ENCODE measurements around the gene PLEKHG7. TPM values are rescaled to one million over a fixed set of nuclear protein-coding genes. Genes with fewer than 3 reads are reported as not detected.

PLEKHG7 gene
- polyA plus RNA-seq, 4 donors, result 0.19 to 0.72 (median 0.22) TPM; not detected in 1

DNA sequence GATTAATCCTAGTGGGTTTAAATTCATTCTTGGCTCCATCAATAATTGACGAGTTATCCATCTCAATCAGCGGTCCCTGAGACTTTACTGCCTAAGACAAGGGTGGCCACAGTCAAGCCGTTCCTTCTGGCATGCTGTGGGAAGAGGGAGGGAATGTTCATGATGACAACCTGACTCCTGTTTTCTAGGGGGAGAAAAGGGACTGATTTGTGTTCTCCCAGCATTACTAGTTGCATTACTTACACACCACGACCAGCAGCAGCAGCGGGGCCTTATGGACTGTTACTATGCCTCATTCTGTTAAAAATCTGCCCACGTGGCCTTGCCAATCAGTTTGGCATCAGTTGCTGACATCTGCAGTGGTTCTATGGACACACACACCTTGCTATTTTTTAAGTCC is 29.9 kb downstream of the PLEKHG7 start:
- WGBS, 3 donors, result 86 to 92% (median 88%) methylated on average over 6 of the region's 6 CpGs
- Histone ChIP-seq H3K36me3 (ENCODE audit: control insufficient read depth in 3 of 3, insufficient read depth in 2 of 3, low read depth in 1 of 3, low read length in 3 of 3) (no peaks in the 10 kb centered on the region), H3K27me3 (ENCODE audit: control insufficient read depth in 3 of 3, insufficient read depth in 3 of 3, low read length in 3 of 3) (no peaks in the 10 kb centered on the region), H3K9me3 (ENCODE audit: control insufficient read depth in 2 of 2, insufficient read depth in 1 of 2, low read depth in 1 of 2, low read length in 1 of 2) (no peaks in the 10 kb centered on the region), H3K4me3 (ENCODE audit: low read depth in 1 of 3, low read length in 3 of 3) (no peak overlapping the region), H3K27ac (ENCODE audit: low read depth in 1 of 3, low read length in 2 of 3) (no peak overlapping the region), H3K4me1 (ENCODE audit: control insufficient read depth in 3 of 3, insufficient read depth in 2 of 3, low read depth in 1 of 3, low read length in 2 of 3) (no peaks in the 10 kb centered on the region)
- DNase-seq (no peak), FAIRE-seq (no peak)

DNA sequence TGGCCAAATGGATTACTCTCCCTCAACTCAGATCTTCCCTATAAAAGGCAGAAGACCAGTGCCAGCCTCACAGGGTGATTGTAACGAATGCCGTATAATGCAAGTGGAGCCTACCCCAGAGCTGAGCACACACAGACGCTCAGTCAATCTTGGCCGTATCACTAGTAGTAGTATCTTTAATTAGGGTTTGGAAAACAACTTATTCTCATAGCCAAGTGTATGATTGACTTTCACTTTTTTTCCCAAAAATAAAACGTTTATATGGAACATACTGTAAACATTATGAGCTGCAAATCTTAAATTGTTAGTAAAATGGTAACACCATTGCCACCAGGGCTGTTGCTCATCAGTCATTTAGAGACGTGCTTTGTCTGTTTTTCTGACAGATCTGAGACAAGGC is 30.4 kb downstream of the PLEKHG7 start:
- H3K27me3 ChIP-seq (ENCODE audit: control insufficient read depth in 3 of 3, insufficient read depth in 3 of 3, low read length in 3 of 3), result no peaks in the 10 kb centered on the region
- no peaks in the 10 kb centered on the region for H3K4me1 ChIP-seq (ENCODE audit: control insufficient read depth in 3 of 3, insufficient read depth in 2 of 3, low read depth in 1 of 3, low read length in 2 of 3)
- H3K36me3 ChIP-seq (ENCODE audit: control insufficient read depth in 3 of 3, insufficient read depth in 2 of 3, low read depth in 1 of 3, low read length in 3 of 3), result no peaks in the 10 kb centered on the region
- FAIRE-seq, result no peak
- H3K27ac ChIP-seq (ENCODE audit: low read depth in 1 of 3, low read length in 2 of 3), result no peak overlapping the region
- no peak overlapping the region for H3K4me3 ChIP-seq (ENCODE audit: low read depth in 1 of 3, low read length in 3 of 3)
- no peak for DNase-seq
- WGBS, 3 donors, result 76 to 88% (median 83%) methylated on average over 6 of the region's 6 CpGs
- H3K9me3 ChIP-seq (ENCODE audit: control insufficient read depth in 2 of 2, insufficient read depth in 1 of 2, low read depth in 1 of 2, low read length in 1 of 2), result no peaks in the 10 kb centered on the region

- no peaks in the 10 kb centered on the region for H3K4me1 ChIP-seq (ENCODE audit: control insufficient read depth in 3 of 3, insufficient read depth in 2 of 3, low read depth in 1 of 3, low read length in 2 of 3)
- FAIRE-seq (no peak), DNase-seq (no peak)
- H3K4me3 ChIP-seq (ENCODE audit: low read depth in 1 of 3, low read length in 3 of 3), result no peak overlapping the region
- no peaks in the 10 kb centered on the region for H3K27me3 ChIP-seq (ENCODE audit: control insufficient read depth in 3 of 3, insufficient read depth in 3 of 3, low read length in 3 of 3)
- no peaks in the 10 kb centered on the region for H3K9me3 ChIP-seq (ENCODE audit: control insufficient read depth in 2 of 2, insufficient read depth in 1 of 2, low read depth in 1 of 2, low read length in 1 of 2)
- H3K36me3 ChIP-seq (ENCODE audit: control insufficient read depth in 3 of 3, insufficient read depth in 2 of 3, low read depth in 1 of 3, low read length in 3 of 3), result no peaks in the 10 kb centered on the region
- H3K27ac ChIP-seq (ENCODE audit: low read depth in 1 of 3, low read length in 2 of 3), result no peak overlapping the region
- 65 to 72% (median 70%) methylated on average over 3 of the region's 3 CpGs for WGBS, 3 donors
Observed at GRCh38 chr12:92733661-92734060, 30.9 kb downstream of the PLEKHG7 start.

DNA sequence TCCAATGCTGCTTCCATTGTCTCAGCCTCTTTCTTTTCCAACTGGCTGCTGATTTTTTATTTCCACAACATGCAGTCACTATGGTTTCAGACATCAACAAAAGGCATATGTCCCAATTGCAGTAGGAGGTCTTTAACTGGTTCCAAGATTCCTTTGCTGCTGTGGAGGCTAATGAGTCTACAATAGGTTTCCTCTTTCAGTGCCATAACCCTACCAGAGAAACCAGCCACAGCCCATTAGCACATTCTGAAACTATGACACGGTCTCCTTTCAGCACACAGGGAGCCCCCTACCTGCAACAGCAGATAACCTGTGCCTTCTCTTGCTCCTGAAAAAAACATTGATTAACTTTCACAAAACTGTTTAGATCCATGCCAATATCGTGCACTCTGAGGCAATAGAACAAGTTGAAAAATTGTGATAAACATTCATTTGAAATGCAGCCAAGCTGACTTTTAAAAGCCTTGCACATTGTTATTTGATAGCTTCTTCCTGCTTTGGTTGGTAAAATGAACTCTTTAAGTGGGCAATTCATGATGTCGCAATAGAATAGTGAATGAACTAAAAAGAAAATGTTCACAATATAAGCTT is 32.4 kb downstream of the PLEKHG7 start:
- no peak for FAIRE-seq
- H3K4me3 ChIP-seq (ENCODE audit: low read depth in 1 of 3, low read length in 3 of 3), result no peak overlapping the region
- no peaks in the 10 kb centered on the region for H3K36me3 ChIP-seq (ENCODE audit: control insufficient read depth in 3 of 3, insufficient read depth in 2 of 3, low read depth in 1 of 3, low read length in 3 of 3)
- H3K27me3 ChIP-seq (ENCODE audit: control insufficient read depth in 3 of 3, insufficient read depth in 3 of 3, low read length in 3 of 3), result no peaks in the 10 kb centered on the region
- H3K27ac ChIP-seq (ENCODE audit: low read depth in 1 of 3, low read length in 2 of 3), result peak overlapping the region in 1 of 3 donors; percentile 72
- H3K9me3 ChIP-seq (ENCODE audit: control insufficient read depth in 2 of 2, insufficient read depth in 1 of 2, low read depth in 1 of 2, low read length in 1 of 2), result no peaks in the 10 kb centered on the region
- H3K4me1 ChIP-seq (ENCODE audit: control insufficient read depth in 3 of 3, insufficient read depth in 2 of 3, low read depth in 1 of 3, low read length in 2 of 3), result no peaks in the 10 kb centered on the region
- peak in 1 of 2 donors; percentile 23 for DNase-seq
- 44 to 61% (median 57%) methylated on average over 3 of the region's 3 CpGs for WGBS, 3 donors

- Histone ChIP-seq H3K9me3 (ENCODE audit: control insufficient read depth in 2 of 2, insufficient read depth in 1 of 2, low read depth in 1 of 2, low read length in 1 of 2) (no peaks in the 10 kb centered on the region), H3K27me3 (ENCODE audit: control insufficient read depth in 3 of 3, insufficient read depth in 3 of 3, low read length in 3 of 3) (no peaks in the 10 kb centered on the region), H3K4me3 (ENCODE audit: low read depth in 1 of 3, low read length in 3 of 3) (no peak overlapping the region), H3K27ac (ENCODE audit: low read depth in 1 of 3, low read length in 2 of 3) (no peak overlapping the region), H3K36me3 (ENCODE audit: control insufficient read depth in 3 of 3, insufficient read depth in 2 of 3, low read depth in 1 of 3, low read length in 3 of 3) (no peaks in the 10 kb centered on the region), H3K4me1 (ENCODE audit: control insufficient read depth in 3 of 3, insufficient read depth in 2 of 3, low read depth in 1 of 3, low read length in 2 of 3) (no peaks in the 10 kb centered on the region)
- no peak for DNase-seq
- 65 to 83% (median 71%) methylated on average over 6 of the region's 6 CpGs for WGBS, 3 donors
- no peak for FAIRE-seq
Observed at GRCh38 chr12:92736605-92737004, 33.8 kb downstream of the PLEKHG7 start.

DNA sequence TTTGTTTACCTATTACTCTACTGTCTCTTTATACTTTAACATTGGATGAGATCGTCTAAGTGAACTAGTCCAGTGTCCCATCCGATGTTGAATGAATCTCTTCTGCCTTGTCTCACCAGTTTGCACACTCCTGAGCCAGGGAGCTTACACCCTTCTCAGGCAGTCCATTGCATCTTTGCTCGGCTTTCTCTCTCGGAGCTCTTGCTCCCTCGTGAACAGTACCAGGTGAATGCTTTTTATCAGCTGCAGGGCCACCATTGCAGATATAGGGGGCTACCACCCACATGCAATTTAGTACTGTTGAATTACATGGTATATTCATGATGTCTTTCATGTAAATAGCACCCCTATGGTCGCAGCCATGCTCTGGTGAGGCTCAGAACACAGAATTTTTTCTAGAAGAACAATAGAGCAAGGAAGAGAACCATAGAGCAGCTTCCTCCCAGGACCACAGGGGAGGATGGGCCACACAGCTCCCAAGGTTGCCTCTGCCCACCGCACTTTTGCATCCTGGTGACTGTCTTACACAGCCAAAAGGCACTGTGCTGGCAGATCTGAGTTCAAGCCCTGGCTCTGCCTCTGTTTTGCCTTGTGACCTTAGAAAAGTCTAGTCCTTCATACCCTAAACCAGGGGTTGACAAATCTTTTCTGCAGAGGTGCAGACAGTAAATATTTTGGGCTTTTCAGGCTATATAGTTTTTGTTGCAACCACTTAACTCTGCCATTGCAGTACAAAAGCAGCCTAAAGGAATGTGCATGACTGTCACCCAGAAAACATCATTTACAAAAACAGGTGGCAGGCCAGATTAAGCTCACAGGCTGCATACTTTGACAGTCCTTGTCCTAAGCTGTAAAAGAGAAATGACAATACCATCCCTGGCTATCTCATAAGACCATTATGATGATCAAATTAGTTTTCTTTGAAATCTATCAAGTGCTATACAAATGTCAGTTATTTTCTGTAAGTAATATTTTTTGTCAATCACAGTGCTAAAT is 35.4 kb downstream of the PLEKHG7 start:
- no peak for FAIRE-seq
- Histone ChIP-seq H3K27me3 (ENCODE audit: control insufficient read depth in 3 of 3, insufficient read depth in 3 of 3, low read length in 3 of 3) (no peaks in the 10 kb centered on the region), H3K27ac (ENCODE audit: low read depth in 1 of 3, low read length in 2 of 3) (no peak overlapping the region), H3K36me3 (ENCODE audit: control insufficient read depth in 3 of 3, insufficient read depth in 2 of 3, low read depth in 1 of 3, low read length in 3 of 3) (no peaks in the 10 kb centered on the region), H3K4me3 (ENCODE audit: low read depth in 1 of 3, low read length in 3 of 3) (no peak overlapping the region), H3K9me3 (ENCODE audit: control insufficient read depth in 2 of 2, insufficient read depth in 1 of 2, low read depth in 1 of 2, low read length in 1 of 2) (no peaks in the 10 kb centered on the region), H3K4me1 (ENCODE audit: control insufficient read depth in 3 of 3, insufficient read depth in 2 of 3, low read depth in 1 of 3, low read length in 2 of 3) (no peaks in the 10 kb centered on the region)
- DNase-seq, result no peak
- WGBS, 3 donors, result 82 to 88% (median 87%) methylated on average over 7 of the region's 7 CpGs

DNA sequence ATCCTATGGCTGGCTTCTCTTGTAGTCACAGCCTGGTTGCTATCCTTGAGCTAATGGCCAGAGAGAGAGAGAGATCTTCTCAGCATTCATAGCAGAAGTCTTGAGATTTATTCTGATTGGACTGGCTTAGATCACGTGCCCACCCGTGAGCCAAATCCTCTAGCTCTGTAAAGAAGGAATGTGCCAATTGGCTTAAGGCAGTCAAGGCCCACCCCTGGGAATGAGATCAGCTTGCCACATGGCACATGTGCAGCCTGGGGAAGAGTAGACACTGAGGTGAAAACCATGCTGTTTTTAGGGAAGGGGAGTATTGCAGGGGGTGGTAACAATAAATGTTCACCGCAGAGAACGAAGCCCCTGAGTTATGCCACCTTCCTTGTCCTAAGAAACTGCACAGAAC is 36.3 kb downstream of the PLEKHG7 start:
- WGBS, 3 donors, result 86 to 91% (median 91%) methylated on average over 4 of the region's 4 CpGs
- Histone ChIP-seq H3K27me3 (ENCODE audit: control insufficient read depth in 3 of 3, insufficient read depth in 3 of 3, low read length in 3 of 3) (no peaks in the 10 kb centered on the region), H3K9me3 (ENCODE audit: control insufficient read depth in 2 of 2, insufficient read depth in 1 of 2, low read depth in 1 of 2, low read length in 1 of 2) (no peaks in the 10 kb centered on the region), H3K4me3 (ENCODE audit: low read depth in 1 of 3, low read length in 3 of 3) (no peak overlapping the region), H3K36me3 (ENCODE audit: control insufficient read depth in 3 of 3, insufficient read depth in 2 of 3, low read depth in 1 of 3, low read length in 3 of 3) (no peaks in the 10 kb centered on the region), H3K27ac (ENCODE audit: low read depth in 1 of 3, low read length in 2 of 3) (no peak overlapping the region), H3K4me1 (ENCODE audit: control insufficient read depth in 3 of 3, insufficient read depth in 2 of 3, low read depth in 1 of 3, low read length in 2 of 3) (no peaks in the 10 kb centered on the region)
- DNase-seq, result no peak
- FAIRE-seq, result no peak

GRCh38 chr12:92740411-92740810 is 37.6 kb downstream of the PLEKHG7 start:
- H3K4me1 ChIP-seq (ENCODE audit: control insufficient read depth in 3 of 3, insufficient read depth in 2 of 3, low read depth in 1 of 3, low read length in 2 of 3), result no peaks in the 10 kb centered on the region
- no peaks in the 10 kb centered on the region for H3K9me3 ChIP-seq (ENCODE audit: control insufficient read depth in 2 of 2, insufficient read depth in 1 of 2, low read depth in 1 of 2, low read length in 1 of 2)
- no peaks in the 10 kb centered on the region for H3K36me3 ChIP-seq (ENCODE audit: control insufficient read depth in 3 of 3, insufficient read depth in 2 of 3, low read depth in 1 of 3, low read length in 3 of 3)
- DNase-seq, result no peak
- H3K4me3 ChIP-seq (ENCODE audit: low read depth in 1 of 3, low read length in 3 of 3), result no peak overlapping the region
- H3K27ac ChIP-seq (ENCODE audit: low read depth in 1 of 3, low read length in 2 of 3), result no peak overlapping the region
- no peak for FAIRE-seq
- H3K27me3 ChIP-seq (ENCODE audit: control insufficient read depth in 3 of 3, insufficient read depth in 3 of 3, low read length in 3 of 3), result no peaks in the 10 kb centered on the region

Measured in small intestine (tissue), 7 donors.